Brain microvascular endothelial cell (primary cell): Measurements from ENCODE around the gene CACHD1.

Source experiments
- DNase-seq: peaks from one replicate; pipeline ENCODE4 v3.0.0-alpha.2; 2020
- H3K27ac ChIP-seq: fragments of 250-450 bp; sonication (Bioruptor Pico); 2 replicates; pipeline ENCODE4 v1.5.1; 2020; ENCODE audit warnings: mild to moderate bottlenecking, moderate library complexity
- H3K27me3 ChIP-seq: fragments of 250-450 bp; sonication (Bioruptor Pico); replicated peaks from 2 replicates; pipeline ENCODE4 v1.5.1; 2020; ENCODE audit warnings: mild to moderate bottlenecking
- H3K36me3 ChIP-seq: fragments of 250-450 bp; sonication (Bioruptor Pico); replicated peaks from 2 replicates; pipeline ENCODE4 v1.5.1; 2020; ENCODE audit warnings: mild to moderate bottlenecking
- H3K4me3 ChIP-seq: 2 replicates; pipeline ENCODE4 v1.5.1; 2011; ENCODE audit warnings: low read depth, mild to moderate bottlenecking, control low read depth, low read length, moderate library complexity
- in situ Hi-C: cut with HindIII; loops from 2 replicates; pipeline ENCODE4 v1.10.0; 2017; ENCODE audit warnings: low sequenced_read_pairs, low pct_ligation_motif_present
- TF ChIP-seq, protein P1 (sequence below): IDR thresholded peaks from 2 replicates; pipeline ENCODE4 v1.5.1; 2011; ENCODE audit warnings: low read depth, mild to moderate bottlenecking, moderate library complexity, low read length, control low read depth, inconsistent platforms; ENCODE audit errors: missing control alignments

CACHD1 gene

DNA sequence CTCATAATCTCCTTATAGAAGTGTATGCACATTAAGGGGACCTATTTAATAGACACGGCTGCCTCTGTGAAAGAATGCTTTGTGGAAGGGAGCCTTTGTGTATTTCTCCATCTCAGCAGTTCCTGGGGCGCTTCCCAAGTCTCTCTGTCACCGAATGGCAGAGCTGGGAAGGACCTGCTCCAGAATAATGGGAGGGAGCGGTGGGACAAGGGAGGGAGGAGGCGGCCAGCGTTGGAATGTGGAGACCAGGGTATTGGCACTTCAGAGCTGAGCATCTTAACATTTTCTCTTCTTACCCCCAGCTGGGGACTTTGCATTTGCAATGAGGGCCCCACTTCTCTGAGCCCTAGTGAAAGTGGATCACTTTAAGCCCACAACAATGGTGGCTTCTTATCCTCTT is 23.9 kb downstream of the CACHD1 start:
- TF ChIP-seq, protein P1, sequence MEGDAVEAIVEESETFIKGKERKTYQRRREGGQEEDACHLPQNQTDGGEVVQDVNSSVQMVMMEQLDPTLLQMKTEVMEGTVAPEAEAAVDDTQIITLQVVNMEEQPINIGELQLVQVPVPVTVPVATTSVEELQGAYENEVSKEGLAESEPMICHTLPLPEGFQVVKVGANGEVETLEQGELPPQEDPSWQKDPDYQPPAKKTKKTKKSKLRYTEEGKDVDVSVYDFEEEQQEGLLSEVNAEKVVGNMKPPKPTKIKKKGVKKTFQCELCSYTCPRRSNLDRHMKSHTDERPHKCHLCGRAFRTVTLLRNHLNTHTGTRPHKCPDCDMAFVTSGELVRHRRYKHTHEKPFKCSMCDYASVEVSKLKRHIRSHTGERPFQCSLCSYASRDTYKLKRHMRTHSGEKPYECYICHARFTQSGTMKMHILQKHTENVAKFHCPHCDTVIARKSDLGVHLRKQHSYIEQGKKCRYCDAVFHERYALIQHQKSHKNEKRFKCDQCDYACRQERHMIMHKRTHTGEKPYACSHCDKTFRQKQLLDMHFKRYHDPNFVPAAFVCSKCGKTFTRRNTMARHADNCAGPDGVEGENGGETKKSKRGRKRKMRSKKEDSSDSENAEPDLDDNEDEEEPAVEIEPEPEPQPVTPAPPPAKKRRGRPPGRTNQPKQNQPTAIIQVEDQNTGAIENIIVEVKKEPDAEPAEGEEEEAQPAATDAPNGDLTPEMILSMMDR, result no peak
- in situ Hi-C loops, result no loop called here
- Histone ChIP-seq H3K36me3 (no peaks in the 10 kb centered on the region), H3K4me3 (no peak overlapping the region), H3K27ac (no peak overlapping the region), H3K27me3 (no peaks in the 10 kb centered on the region)
- DNase-seq, result no peak

DNA sequence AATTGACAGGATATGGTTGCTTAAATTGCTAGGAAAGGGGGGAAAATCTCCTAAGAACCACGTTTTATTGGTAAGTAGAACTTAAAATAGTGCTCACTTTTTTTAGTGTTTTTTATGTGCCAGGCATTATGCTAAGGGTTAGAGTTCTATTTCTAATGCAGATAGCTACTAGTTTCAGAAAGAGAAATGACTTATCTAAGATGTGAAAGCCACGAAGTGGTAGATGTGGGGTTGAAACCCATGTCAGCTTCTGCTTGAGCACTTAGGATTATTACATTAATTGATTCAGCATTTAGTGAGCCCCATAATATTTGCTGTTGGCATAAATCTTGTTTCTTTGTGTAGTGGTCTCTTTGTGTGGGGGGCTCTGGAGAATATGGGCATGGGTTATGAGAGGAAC is 24.7 kb downstream of the CACHD1 start:
- Histone ChIP-seq H3K27me3 (no peaks in the 10 kb centered on the region), H3K4me3 (no peak overlapping the region), H3K27ac (no peak overlapping the region), H3K36me3 (no peaks in the 10 kb centered on the region)
- TF ChIP-seq, protein P1, result no peak
- in situ Hi-C loops, result no loop called here
- no peak for DNase-seq

DNA sequence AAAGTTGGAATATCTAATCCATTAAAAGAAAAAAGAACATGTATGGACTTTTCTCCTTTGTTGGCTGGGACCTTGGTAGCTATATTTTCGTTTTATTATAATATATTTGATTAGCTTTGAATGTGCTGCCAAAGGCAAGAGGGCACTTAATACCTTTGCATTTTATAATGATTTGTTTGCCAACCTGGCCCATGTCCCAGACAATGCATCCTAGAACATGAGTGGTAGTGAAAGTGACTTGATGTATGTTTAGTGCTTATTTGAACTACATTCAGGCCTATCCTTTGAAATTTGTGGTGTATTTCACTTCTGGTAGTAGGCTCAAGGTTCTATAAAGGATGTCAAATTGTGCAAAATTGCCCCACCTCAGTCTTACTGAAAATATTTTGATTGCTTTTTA is 25.9 kb downstream of the CACHD1 start:
- in situ Hi-C loops, result no loop called here
- DNase-seq, result no peak
- Histone ChIP-seq H3K36me3 (no peaks in the 10 kb centered on the region), H3K4me3 (no peak overlapping the region), H3K27ac (no peak overlapping the region), H3K27me3 (no peaks in the 10 kb centered on the region)
- TF ChIP-seq, protein P1, result no peak

DNA sequence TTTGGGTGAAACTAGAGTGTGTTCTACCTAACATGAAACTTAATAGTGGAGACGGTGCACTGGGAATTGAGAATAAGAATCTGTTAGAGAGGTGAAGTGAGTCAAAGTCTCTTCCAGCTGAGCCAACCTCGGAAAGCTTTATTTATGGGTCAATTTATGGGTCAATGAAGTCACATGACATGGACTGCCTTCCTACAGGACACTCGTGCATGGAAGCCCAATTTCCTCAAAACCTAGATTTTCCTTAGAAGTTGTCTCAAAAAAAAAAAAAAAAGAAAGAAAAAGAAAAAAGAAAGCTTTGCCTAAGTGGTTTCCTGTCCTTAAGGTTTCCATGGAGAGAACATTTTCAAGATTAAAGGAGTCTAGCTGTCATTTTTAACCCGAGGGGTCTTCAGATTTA is 26.7 kb downstream of the CACHD1 start:
- Histone ChIP-seq H3K27me3 (no peaks in the 10 kb centered on the region), H3K36me3 (no peaks in the 10 kb centered on the region), H3K27ac (no peak overlapping the region), H3K4me3 (no peak overlapping the region)
- in situ Hi-C loops, result no loop called here
- no peak for DNase-seq
- TF ChIP-seq, protein P1, result no peak

DNA sequence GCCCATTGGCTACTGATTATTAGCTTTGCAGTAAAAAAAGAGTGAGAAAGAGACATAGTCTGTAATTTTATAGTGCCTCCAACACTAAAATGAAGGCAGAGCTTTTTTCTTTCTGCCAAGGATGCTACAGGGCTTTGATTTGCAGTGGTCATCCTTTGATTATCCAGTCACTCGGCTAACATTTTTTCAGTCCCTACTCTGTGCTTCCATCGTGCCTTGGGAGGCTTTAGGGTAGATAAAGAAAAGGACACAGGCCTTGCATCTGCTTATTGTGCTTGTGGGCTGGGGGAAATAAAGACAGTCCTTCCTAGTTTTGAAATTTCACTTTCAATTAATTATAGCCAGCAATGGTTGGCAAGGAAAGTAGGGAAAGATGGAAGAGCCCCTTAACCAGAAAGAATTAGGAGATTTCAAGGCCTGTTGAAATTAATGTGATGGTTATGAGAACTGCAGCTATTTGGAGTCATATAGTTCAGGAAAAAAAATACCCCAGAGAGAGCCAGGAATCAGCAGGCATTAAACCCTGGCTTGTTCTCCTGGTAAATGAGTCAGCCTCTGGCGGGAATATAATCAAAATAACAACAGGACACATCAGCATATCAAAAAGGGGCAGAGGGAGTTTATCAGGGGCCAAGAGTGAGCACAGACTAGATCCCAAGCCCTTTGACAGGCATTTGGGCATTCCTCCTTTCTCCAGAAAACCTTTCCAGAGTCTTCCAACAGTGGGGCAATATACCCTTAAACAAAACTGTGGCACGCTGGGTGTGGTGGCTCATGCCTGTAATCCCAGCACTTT is 27.4 kb downstream of the CACHD1 start:
- H3K27me3 ChIP-seq, result no peaks in the 10 kb centered on the region
- H3K36me3 ChIP-seq, result no peaks in the 10 kb centered on the region
- H3K4me3 ChIP-seq, result no peak overlapping the region
- H3K27ac ChIP-seq, result no peak overlapping the region
- in situ Hi-C loops, result no loop called here
- DNase-seq, result no peak
- TF ChIP-seq, protein P1, result no peak

DNA sequence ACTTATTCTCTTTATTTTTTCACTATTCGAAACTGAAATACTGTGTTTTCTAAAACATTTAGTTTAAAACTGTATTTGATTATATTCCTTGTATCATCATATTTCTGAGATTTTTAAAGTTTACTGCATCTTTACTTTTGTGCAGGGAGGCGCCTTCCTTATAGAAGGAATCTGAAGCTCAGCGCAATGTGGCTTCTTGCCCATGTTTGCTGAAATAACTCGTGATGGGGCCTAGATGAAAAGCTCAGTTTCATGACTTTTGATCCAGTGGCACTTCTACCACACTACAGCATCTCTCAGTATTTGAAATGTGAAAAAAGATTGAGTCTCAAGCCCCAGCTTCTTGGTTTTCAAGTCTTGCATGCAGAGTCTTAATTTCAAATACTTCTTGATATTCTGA is 28.4 kb downstream of the CACHD1 start:
- TF ChIP-seq, protein P1, result no peak
- no peak for DNase-seq
- no peaks in the 10 kb centered on the region for H3K36me3 ChIP-seq
- H3K4me3 ChIP-seq, result no peak overlapping the region
- no peak overlapping the region for H3K27ac ChIP-seq
- H3K27me3 ChIP-seq, result no peaks in the 10 kb centered on the region
- in situ Hi-C loops, result no loop called here
